Lower lobe of right lung (tissue), 2 donors: Measurements from ENCODE around the gene SLC38A10. TPM values are rescaled to one million over a fixed set of nuclear protein-coding genes. Genes with fewer than 3 reads are reported as not detected.

Experiments used
- ATAC-seq, 2 donors: fragments of 200-7000 bp; cut with Tn5 transposase; one replicate each; pipeline ENCODE4 v1.9.1; 2020 to 2022; ENCODE audit warnings: mild to moderate bottlenecking in 2 of 2, moderate library complexity in 2 of 2
- DNase-seq: peaks from one replicate; pipeline ENCODE4 v3.0.0-alpha.2; 2020
- H3K27ac ChIP-seq: fragments of 200-600 bp; one replicate; pipeline ENCODE4 v1.8.0; 2022
- H3K27me3 ChIP-seq: fragments of 200-600 bp; one replicate; pipeline ENCODE4 v1.8.0; 2022; ENCODE audit warnings: low read depth
- H3K36me3 ChIP-seq: fragments of 200-600 bp; one replicate; pipeline ENCODE4 v1.8.0; 2022; ENCODE audit warnings: mild to moderate bottlenecking
- H3K4me1 ChIP-seq: fragments of 200-600 bp; one replicate; pipeline ENCODE4 v1.8.0; 2022
- H3K4me3 ChIP-seq: fragments of 200-600 bp; one replicate; pipeline ENCODE4 v1.8.0; 2022; ENCODE audit warnings: mild to moderate bottlenecking
- H3K9me3 ChIP-seq: fragments of 200-600 bp; one replicate; pipeline ENCODE4 v1.8.0; 2022
- CTCF ChIP-seq: fragments of 200-600 bp; IDR thresholded peaks from one replicate; pipeline ENCODE4 v1.8.0; 2022; ENCODE audit warnings: antibody characterized with exemption, mild to moderate bottlenecking
- intact Hi-C: fragments of 100-400 bp; cut with DNase I; formaldehyde crosslinking; loops from one replicate; pipeline ENCODE4 v1.11.0; 2022
- total RNA-seq: library from RNA; stranded (reverse); fragmentation: NEBNext Ultra II Directional; extraction: Animal tissue kit (Norgen Biotek cat#: 25700); gene quantifications from one replicate; pipeline ENCODE4 v1.2.1, GENCODE V29; 2021
- donor health status: DM: no; HTN: yes; CAD: no; lungs with severe emphysema.

The SLC38A10 gene
- total RNA-seq, 1 donor from 2014 or later, result 98.1 TPM

GRCh38 chr17:81235822-81236740 is 59.0 kb downstream of the SLC38A10 start:
- no peaks in the 10 kb centered on the region for H3K9me3 ChIP-seq
- no peak overlapping the region for H3K4me3 ChIP-seq
- H3K27ac ChIP-seq, result no peak overlapping the region
- no peak for TF ChIP-seq CTCF
- no peaks in the 10 kb centered on the region for H3K27me3 ChIP-seq
- peaks cover 39% of the 10 kb centered on the region for H3K36me3 ChIP-seq
- DNase-seq (no peak), ATAC-seq (no peak)
- H3K4me1 ChIP-seq, result peaks cover 33% of the 10 kb centered on the region
- intact Hi-C loops, result no loop called here

- TF ChIP-seq CTCF, result no peak
- no peak overlapping the region for H3K4me3 ChIP-seq
- intact Hi-C loops, result no loop called here
- no peaks in the 10 kb centered on the region for H3K27me3 ChIP-seq
- no peaks in the 10 kb centered on the region for H3K9me3 ChIP-seq
- peaks cover 44% of the 10 kb centered on the region for H3K36me3 ChIP-seq
- no peak overlapping the region for H3K27ac ChIP-seq
- no peak for DNase-seq
- peaks cover 27% of the 10 kb centered on the region for H3K4me1 ChIP-seq
- ATAC-seq, result no peak
Observed at GRCh38 chr17:81234940-81235821, 59.9 kb downstream of the SLC38A10 start.

- TF ChIP-seq CTCF, result no peak
Observed at GRCh38 chr17:81234506-81234855, 60.6 kb downstream of the SLC38A10 start.

GRCh38 chr17:81233811-81234505 is 61.1 kb downstream of the SLC38A10 start:
- no peak for ATAC-seq
- H3K27me3 ChIP-seq, result no peaks in the 10 kb centered on the region
- H3K27ac ChIP-seq, result no peak overlapping the region
- H3K4me1 ChIP-seq, result peaks cover 29% of the 10 kb centered on the region
- DNase-seq, result no peak
- H3K36me3 ChIP-seq, result peaks cover 56% of the 10 kb centered on the region
- no peak for TF ChIP-seq CTCF
- intact Hi-C loops, result no loop called here
- no peak overlapping the region for H3K4me3 ChIP-seq
- no peaks in the 10 kb centered on the region for H3K9me3 ChIP-seq

More at GRCh38 chr17:81234506-81234855, 60.6 kb downstream of the SLC38A10 start:
- Histone ChIP-seq H3K4me1 (peaks cover 24% of the 10 kb centered on the region), H3K27me3 (no peaks in the 10 kb centered on the region), H3K4me3 (no peak overlapping the region), H3K9me3 (no peaks in the 10 kb centered on the region), H3K27ac (no peak overlapping the region), H3K36me3 (peaks cover 51% of the 10 kb centered on the region)
- DNase-seq (no peak), ATAC-seq (no peak)
- intact Hi-C loops, result no loop called here

- Histone ChIP-seq H3K4me1 (peaks cover 30% of the 10 kb centered on the region), H3K27me3 (no peaks in the 10 kb centered on the region), H3K4me3 (no peak overlapping the region), H3K36me3 (peaks cover 63% of the 10 kb centered on the region), H3K9me3 (no peaks in the 10 kb centered on the region), H3K27ac (no peak overlapping the region)
- no peak for DNase-seq
- intact Hi-C loops, result no loop called here
- TF ChIP-seq CTCF, result no peak
- ATAC-seq, result no peak
Observed at GRCh38 chr17:81233316-81233715, 61.8 kb downstream of the SLC38A10 start.
